Adipocyte (in vitro differentiated cells): ENCODE data around the gene PCDH7.

Source experiments
- DNase-seq: peaks from one replicate; pipeline ENCODE4 v3.0.0-alpha.2; 2015; ENCODE audit warnings: low read depth
- H3K27me3 ChIP-seq: replicated peaks from 2 replicates; pipeline ENCODE4 v1.7.0; 2013; ENCODE audit warnings: mild to moderate bottlenecking, low read length, moderate library complexity; ENCODE audit not compliant: control insufficient read depth, insufficient read depth
- H3K36me3 ChIP-seq: 2 replicates; pipeline ENCODE4 v1.7.0; 2013; ENCODE audit warnings: low read length, mild to moderate bottlenecking, moderate library complexity; ENCODE audit not compliant: control insufficient read depth, insufficient read depth, severe bottlenecking
- H3K4me1 ChIP-seq: 2 replicates; pipeline ENCODE4 v1.7.0; 2013; ENCODE audit warnings: mild to moderate bottlenecking, low read length, moderate library complexity; ENCODE audit not compliant: control insufficient read depth, insufficient read depth
- H3K4me3 ChIP-seq: 2 replicates; pipeline ENCODE4 v1.7.0; 2013; ENCODE audit warnings: mild to moderate bottlenecking, low read length, moderate library complexity
- H3K9ac ChIP-seq: 2 replicates; pipeline ENCODE4 v1.7.0; 2013; ENCODE audit warnings: mild to moderate bottlenecking, low read length, moderate library complexity
- H3K9me3 ChIP-seq: 2 replicates; pipeline ENCODE4 v1.7.0; 2013; ENCODE audit warnings: mild to moderate bottlenecking, low read length, moderate library complexity; ENCODE audit not compliant: control insufficient read depth

PCDH7 gene

DNA sequence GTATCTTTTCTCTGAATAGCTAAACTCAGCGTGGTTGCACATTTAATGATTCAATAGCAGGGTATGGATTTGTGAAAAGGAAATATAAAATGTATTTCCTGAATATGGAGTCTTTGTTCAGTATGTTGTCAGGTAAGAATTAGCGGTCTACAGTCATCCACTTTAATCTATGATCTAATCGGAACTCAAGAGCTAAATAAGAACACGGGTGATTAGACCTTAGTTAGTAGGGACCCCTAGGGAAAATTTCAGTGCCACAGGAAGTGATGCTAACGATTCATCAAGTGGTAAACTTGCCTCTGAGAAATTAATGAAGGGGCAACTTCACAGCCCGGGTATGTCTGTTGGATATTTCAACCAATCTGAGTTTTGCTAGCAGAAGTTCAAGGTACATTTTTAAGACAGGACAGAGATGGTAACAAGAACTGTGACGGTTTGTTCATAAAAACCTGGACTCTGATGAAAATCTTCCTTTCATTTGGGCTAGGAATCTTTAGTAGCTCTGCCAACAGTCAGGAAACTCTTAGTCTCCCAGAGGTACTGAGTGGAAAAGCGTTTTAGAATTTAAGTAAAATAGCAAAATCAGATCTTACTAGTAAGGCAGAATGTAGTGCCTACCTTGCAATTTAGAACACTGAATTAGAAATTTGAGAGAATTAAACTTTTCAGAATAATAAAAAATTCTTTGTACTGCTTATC, 47.1 kb downstream of the PCDH7 start:
- H3K4me1 ChIP-seq, result peaks cover 13% of the 10 kb centered on the region
- H3K36me3 ChIP-seq, result no peaks in the 10 kb centered on the region
- DNase-seq, result no peak
- H3K27me3 ChIP-seq, result no peaks in the 10 kb centered on the region
- H3K4me3 ChIP-seq, result no peak overlapping the region
- H3K9ac ChIP-seq, result no peak overlapping the region
- H3K9me3 ChIP-seq, result no peaks in the 10 kb centered on the region

DNA sequence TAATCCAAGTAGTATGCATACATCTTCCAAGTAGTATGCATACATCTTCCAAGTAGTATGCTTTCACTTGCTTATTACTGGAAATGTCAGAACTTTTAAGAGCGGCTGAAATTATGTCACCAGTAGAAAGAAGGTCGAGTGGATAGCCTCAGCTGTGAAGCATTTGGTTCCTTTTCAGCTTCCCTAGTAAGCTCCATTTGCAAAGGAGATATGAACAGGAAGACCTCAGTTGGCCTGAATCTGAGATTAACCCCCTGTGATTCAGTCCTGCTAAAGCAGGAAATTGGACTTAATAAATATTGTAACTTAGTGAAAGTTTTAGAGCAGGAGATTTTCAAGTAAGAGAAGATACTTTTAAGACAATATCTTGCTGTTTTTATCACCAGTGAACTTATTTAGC, 48.1 kb downstream of the PCDH7 start:
- DNase-seq, result no peak
- peaks cover 13% of the 10 kb centered on the region for H3K4me1 ChIP-seq
- no peaks in the 10 kb centered on the region for H3K9me3 ChIP-seq
- no peak overlapping the region for H3K4me3 ChIP-seq
- H3K9ac ChIP-seq, result no peak overlapping the region
- H3K27me3 ChIP-seq, result no peaks in the 10 kb centered on the region
- H3K36me3 ChIP-seq, result no peaks in the 10 kb centered on the region

DNA sequence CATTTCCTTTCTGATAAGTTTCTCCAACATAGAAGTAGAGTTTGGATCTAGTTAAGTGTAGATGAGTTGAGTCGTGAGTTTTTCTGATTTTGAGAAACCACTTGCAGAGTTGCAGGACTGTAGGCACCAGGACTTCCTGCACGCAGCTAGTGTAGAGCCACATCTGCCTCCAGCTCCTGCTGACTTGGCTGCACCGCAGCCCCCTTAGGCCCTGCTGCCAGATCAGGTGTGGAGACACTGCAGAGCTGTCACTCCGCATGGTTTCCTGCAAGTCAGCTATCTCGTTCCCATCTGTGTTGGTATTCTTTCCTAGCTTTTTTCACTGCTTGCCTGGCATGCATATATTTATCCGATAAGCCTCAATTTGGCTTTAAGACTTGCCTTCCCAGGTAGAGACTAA, 48.9 kb downstream of the PCDH7 start:
- Histone ChIP-seq H3K36me3 (no peaks in the 10 kb centered on the region), H3K4me3 (no peak overlapping the region), H3K9me3 (no peaks in the 10 kb centered on the region), H3K4me1 (peaks cover 13% of the 10 kb centered on the region), H3K9ac (no peak overlapping the region), H3K27me3 (no peaks in the 10 kb centered on the region)
- DNase-seq, result no peak

DNA sequence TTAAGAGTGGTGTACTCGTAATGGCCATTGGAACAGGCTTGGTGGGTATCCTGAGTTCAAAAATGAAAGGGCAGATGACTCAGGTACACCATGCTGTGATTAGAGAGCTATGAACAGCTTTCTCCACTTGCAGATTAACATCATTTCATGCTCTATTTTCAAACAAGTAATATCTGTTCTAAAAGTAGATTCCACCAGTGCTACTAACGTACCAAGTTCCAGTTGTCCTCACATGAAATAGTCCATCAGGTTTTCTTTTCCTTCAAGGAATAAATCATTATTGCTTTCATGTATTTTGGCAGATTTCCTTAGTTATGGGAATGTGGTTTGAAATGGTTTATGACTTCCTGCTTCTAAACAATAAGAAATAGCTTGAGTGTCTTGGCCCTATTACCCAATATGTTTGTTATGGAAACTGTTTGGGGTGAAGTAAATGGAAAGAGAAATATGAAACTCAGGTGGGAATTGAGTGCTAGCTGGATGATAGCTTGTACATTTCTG, 49.9 kb downstream of the PCDH7 start:
- Histone ChIP-seq H3K4me1 (peaks cover 13% of the 10 kb centered on the region), H3K36me3 (no peaks in the 10 kb centered on the region), H3K9ac (no peak overlapping the region), H3K9me3 (no peaks in the 10 kb centered on the region), H3K4me3 (no peak overlapping the region), H3K27me3 (no peaks in the 10 kb centered on the region)
- DNase-seq, result peak; percentile 80

DNA sequence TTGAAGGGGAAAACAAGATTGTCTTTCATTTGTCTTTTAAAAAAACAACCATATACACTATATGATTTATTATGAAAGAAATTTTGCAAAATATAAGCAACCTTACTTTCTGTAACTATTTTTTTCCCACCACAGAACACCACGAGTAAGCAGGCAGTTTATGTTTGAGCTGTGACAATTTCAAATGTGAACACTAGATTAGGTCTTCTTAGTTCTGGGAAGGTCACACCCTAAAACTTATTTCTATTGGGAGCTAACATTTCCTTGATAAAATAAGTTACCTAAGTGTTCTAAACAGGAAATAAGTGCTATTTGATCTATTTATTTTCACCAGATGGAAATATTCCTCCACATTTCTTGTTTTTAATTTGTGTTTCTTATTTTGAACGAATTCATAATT, 50.6 kb downstream of the PCDH7 start:
- Histone ChIP-seq H3K27me3 (no peaks in the 10 kb centered on the region), H3K4me3 (no peak overlapping the region), H3K9ac (no peak overlapping the region), H3K9me3 (no peaks in the 10 kb centered on the region), H3K4me1 (peaks cover 13% of the 10 kb centered on the region), H3K36me3 (no peaks in the 10 kb centered on the region)
- DNase-seq, result no peak

DNA sequence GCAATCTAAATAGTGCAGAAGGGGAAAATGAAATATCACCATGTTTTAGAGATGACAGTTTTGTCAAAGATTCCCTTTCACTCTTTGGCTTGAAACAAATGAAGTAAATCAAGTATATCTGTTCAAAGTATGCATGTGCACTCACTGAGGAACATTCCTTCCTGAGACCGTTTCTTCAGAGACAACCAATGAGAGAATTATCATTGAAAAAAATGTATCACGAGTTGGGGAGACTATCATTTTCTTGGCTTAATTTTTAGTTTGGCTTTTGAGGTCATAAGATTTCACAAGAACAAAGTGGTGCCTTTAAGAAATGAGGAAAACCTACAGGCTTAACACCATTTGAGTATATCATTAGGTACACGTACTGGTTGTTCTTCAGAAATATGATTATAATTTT, 56.3 kb downstream of the PCDH7 start:
- H3K4me3 ChIP-seq, result no peak overlapping the region
- no peak for DNase-seq
- no peak overlapping the region for H3K9ac ChIP-seq
- no peaks in the 10 kb centered on the region for H3K4me1 ChIP-seq
- no peaks in the 10 kb centered on the region for H3K27me3 ChIP-seq
- H3K9me3 ChIP-seq, result no peaks in the 10 kb centered on the region
- no peaks in the 10 kb centered on the region for H3K36me3 ChIP-seq

DNA sequence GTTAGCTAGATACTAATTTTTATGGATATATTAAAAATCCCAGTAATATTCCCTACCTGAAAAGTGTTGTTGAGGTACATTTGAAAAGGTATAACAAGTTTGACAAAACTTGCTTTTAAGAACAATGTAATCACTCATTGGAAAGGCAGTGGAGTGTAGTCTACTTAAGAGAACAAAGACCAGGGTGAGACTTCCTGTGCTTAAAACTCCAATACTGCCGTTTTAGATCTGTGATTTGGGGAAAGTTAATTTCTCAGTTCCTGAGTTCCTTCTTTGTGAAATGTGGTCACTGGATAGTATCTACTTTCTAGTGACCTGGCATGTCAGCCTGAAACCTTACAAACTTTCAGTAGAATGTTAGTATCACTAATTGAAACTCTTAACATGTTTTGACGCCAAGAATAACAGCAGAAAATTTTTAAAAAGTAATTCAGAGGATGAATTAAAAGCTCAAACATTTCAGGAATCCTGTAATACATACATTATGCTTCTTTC, 56.8 kb downstream of the PCDH7 start:
- Histone ChIP-seq H3K9me3 (no peaks in the 10 kb centered on the region), H3K4me1 (no peaks in the 10 kb centered on the region), H3K4me3 (no peak overlapping the region), H3K9ac (no peak overlapping the region), H3K36me3 (no peaks in the 10 kb centered on the region), H3K27me3 (no peaks in the 10 kb centered on the region)
- no peak for DNase-seq
